Fibroblast of lung (primary cell): Measurements from ENCODE around the gene HINT3. TPM values are rescaled to one million over a fixed set of nuclear protein-coding genes. Genes with fewer than 3 reads are reported as not detected.

Experiments used
- DNase-seq, 2 donors: peaks; one replicate each; pipeline versions ENCODE4 v3.0.0 to v3.0.0-alpha.2; 2010; ENCODE audit warnings: low read depth in 2 of 2
- H2AFZ ChIP-seq: 2 replicates; pipeline ENCODE4 v1.5.1; 2012; ENCODE audit warnings: low read length, control low read depth, inconsistent platforms
- H3K27ac ChIP-seq: 2 replicates; pipeline ENCODE4 v1.5.1; 2011; ENCODE audit warnings: low read length, control low read depth; ENCODE audit not compliant: insufficient read depth
- H3K27me3 ChIP-seq: 2 replicates; pipeline ENCODE4 v1.5.1; 2011; ENCODE audit warnings: mild to moderate bottlenecking, low read length; ENCODE audit not compliant: control insufficient read depth, insufficient read depth
- H3K36me3 ChIP-seq: 2 replicates; pipeline ENCODE4 v1.5.1; 2011; ENCODE audit warnings: low read length; ENCODE audit not compliant: control insufficient read depth, insufficient read depth
- H3K4me1 ChIP-seq: 2 replicates; pipeline ENCODE4 v1.5.1; 2011; ENCODE audit warnings: low read length; ENCODE audit not compliant: control insufficient read depth, insufficient read depth; ENCODE audit errors: extremely low read depth
- H3K4me2 ChIP-seq: 2 replicates; pipeline ENCODE4 v1.5.1; 2011; ENCODE audit warnings: low read length, control low read depth; ENCODE audit not compliant: insufficient read depth; ENCODE audit errors: extremely low read depth
- H3K4me3 ChIP-seq, 4 experiments: fragments of 200-600 bp in 1 of 4; sonication (generic) in 1 of 4; replicated peaks in 1 of 4; 2 replicates each; pipeline ENCODE4 v1.5.1; 2011 to 2016; ENCODE audit warnings: low read length in 4 of 4, low read depth in 3 of 4, mild to moderate bottlenecking in 3 of 4, control low read depth in 2 of 4, inconsistent platforms in 1 of 4, mixed read lengths in 1 of 4; ENCODE audit not compliant: insufficient read depth in 1 of 4; ENCODE audit errors: control extremely low read depth in 1 of 4
- H3K79me2 ChIP-seq: 2 replicates; pipeline ENCODE4 v1.5.1; 2012; ENCODE audit warnings: mild to moderate bottlenecking, low read length, inconsistent platforms; ENCODE audit not compliant: control insufficient read depth, insufficient read depth
- H3K9ac ChIP-seq: 2 replicates; pipeline ENCODE4 v1.5.1; 2011; ENCODE audit warnings: mild to moderate bottlenecking, low read length, control low read depth; ENCODE audit not compliant: insufficient read depth
- H3K9me3 ChIP-seq: 2 replicates; pipeline ENCODE4 v1.5.1; 2012; ENCODE audit warnings: low read depth, low read length; ENCODE audit not compliant: control insufficient read depth, insufficient read depth
- H4K20me1 ChIP-seq: 2 replicates; pipeline ENCODE4 v1.5.1; 2011; ENCODE audit warnings: low read length; ENCODE audit not compliant: control insufficient read depth, insufficient read depth; ENCODE audit errors: extremely low read depth
- EZH2 ChIP-seq: IDR thresholded peaks from 2 replicates; pipeline ENCODE4 v1.5.1; 2012; ENCODE audit warnings: low read length, control low read depth, mild to moderate bottlenecking; ENCODE audit errors: missing control alignments
- polyA plus RNA-seq, 2 donors: library from polyadenylated mRNA; depleted of rRNA in 1 of 2; stranded (reverse) in 1 of 2; unstranded in 1 of 2; fragments of >200 nt; gene quantifications; 2 replicates each; pipeline ENCODE4 v1.2.1, GENCODE V29; 2011 to 2012; ENCODE audit warnings: missing spikeins in 1 of 2
- total RNA-seq: library from RNA; depleted of rRNA; stranded (reverse); fragments of >200 nt; gene quantifications from 2 replicates; pipeline ENCODE4 v1.2.1, GENCODE V29; 2014
- TF ChIP-seq, protein P1 (sequence below), 2 donors: IDR thresholded peaks in 1 of 2; conservative IDR thresholded peaks in 1 of 2; 1 replicate in 1 of 2; 2 replicates in 1 of 2; pipeline ENCODE4 v1.5.1; 2011 to 2012; ENCODE audit warnings: low read length in 2 of 2, control low read depth in 1 of 2, inconsistent platforms in 1 of 2, low read depth in 1 of 2, mild to moderate bottlenecking in 1 of 2

The HINT3 gene
- total and polyA plus RNA-seq, 2 donors (not counting 1 experiment from before 2014, with no cell fraction given), result 2.1 to 36.8 TPM

DNA sequence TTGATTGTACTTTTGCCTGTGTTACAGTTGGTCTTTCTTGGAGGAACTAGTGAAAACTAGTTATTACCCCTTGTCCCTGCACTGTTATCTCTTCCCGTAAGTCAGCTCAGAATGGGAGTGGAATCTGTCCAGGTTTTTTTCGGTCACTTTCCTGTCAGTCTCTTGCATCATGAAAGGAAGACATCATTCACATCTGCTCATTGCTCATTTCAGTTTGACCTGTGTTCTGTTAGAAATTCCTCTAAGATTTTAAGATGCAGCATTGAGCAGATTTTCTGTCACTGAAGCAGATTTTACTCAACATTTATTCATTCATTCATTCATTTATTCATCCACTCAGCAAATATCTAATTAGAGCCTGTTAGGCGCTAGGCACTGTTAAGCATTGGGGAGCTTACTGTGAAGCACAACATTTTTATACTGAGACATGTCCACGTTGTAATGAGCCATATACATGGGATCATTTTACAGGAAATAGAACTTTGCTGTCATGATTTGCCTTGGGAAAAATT, 33.1 kb upstream of the HINT3 start:
- Histone ChIP-seq H3K4me2 (no peak overlapping the region), H3K4me3 (no peak overlapping the region), H3K9ac (no peak overlapping the region), H3K79me2 (no peaks in the 10 kb centered on the region), H3K4me1 (peaks cover 3% of the 10 kb centered on the region), H3K36me3 (no peaks in the 10 kb centered on the region), H2AFZ (no peak overlapping the region), H3K9me3 (no peaks in the 10 kb centered on the region), H3K27me3 (no peaks in the 10 kb centered on the region), H3K27ac (no peak overlapping the region), H4K20me1 (no peaks in the 10 kb centered on the region)
- TF ChIP-seq EZH2, result no peak
- TF ChIP-seq, protein P1, sequence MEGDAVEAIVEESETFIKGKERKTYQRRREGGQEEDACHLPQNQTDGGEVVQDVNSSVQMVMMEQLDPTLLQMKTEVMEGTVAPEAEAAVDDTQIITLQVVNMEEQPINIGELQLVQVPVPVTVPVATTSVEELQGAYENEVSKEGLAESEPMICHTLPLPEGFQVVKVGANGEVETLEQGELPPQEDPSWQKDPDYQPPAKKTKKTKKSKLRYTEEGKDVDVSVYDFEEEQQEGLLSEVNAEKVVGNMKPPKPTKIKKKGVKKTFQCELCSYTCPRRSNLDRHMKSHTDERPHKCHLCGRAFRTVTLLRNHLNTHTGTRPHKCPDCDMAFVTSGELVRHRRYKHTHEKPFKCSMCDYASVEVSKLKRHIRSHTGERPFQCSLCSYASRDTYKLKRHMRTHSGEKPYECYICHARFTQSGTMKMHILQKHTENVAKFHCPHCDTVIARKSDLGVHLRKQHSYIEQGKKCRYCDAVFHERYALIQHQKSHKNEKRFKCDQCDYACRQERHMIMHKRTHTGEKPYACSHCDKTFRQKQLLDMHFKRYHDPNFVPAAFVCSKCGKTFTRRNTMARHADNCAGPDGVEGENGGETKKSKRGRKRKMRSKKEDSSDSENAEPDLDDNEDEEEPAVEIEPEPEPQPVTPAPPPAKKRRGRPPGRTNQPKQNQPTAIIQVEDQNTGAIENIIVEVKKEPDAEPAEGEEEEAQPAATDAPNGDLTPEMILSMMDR (conservative IDR thresholded peaks at IDR 0.05 in 1 of 2, IDR thresholded peaks at IDR 0.05 in 1 of 2; ENCODE audit: low read depth in 1 of 2, low read length in 2 of 2), result no peak
- no peak for DNase-seq

DNA sequence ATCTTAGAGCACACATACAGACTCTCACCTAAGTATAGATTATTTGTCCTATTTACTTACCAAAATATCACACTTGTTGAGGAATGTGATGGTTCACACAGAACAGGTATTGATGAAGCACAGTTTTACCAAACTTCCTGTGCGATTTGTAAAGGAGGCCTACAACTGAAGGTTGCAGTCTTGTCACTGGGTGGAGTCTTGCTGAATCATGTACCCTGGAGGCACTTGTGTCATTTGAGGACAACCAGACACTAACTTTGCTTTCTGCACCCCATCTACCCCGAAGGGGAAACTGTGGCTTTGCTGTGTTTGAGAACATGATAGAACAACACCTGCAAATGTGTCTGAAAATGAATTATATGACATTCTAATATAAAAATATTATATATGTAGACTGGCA, 32.4 kb upstream of the HINT3 start:
- no peak for TF ChIP-seq EZH2
- TF ChIP-seq, protein P1 (conservative IDR thresholded peaks at IDR 0.05 in 1 of 2, IDR thresholded peaks at IDR 0.05 in 1 of 2; ENCODE audit: low read depth in 1 of 2, low read length in 2 of 2), result no peak
- Histone ChIP-seq H3K27ac (no peak overlapping the region), H3K9me3 (no peaks in the 10 kb centered on the region), H3K4me3 (no peak overlapping the region), H3K4me1 (peaks cover 1% of the 10 kb centered on the region), H2AFZ (no peak overlapping the region), H4K20me1 (no peaks in the 10 kb centered on the region), H3K79me2 (no peaks in the 10 kb centered on the region), H3K36me3 (no peaks in the 10 kb centered on the region), H3K9ac (no peak overlapping the region), H3K4me2 (no peak overlapping the region), H3K27me3 (no peaks in the 10 kb centered on the region)
- no peak for DNase-seq

DNA sequence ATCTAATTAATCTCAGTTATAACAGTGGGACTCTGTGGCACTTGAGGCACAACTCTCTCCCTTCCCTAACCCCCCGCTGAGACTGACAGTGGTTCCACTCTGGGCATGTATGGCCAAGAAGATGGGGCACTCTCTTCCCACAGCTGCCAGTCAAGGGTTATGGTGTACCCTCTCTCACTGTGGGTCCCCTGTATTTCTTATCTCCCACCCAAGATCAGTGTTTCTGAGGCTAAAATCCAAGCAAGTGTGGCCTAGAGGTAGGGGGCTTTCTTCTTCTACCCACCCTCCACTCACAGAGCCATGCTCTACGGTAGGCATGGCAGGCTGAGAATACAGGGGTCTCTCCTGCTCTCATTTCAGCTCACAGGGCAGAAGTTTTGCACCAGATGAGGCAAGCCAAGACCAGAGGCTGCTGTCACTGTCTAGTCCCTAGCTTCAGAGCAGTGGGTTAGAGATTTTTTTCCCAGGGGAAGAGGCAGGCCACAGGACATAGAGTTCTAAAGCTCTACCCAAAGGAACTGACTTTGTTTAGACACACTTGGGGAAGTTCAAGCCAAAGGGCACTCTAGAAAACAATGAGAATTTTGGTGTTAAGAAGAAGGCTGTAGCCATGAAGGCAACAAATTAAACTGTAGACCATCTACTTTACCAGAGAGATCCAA, 31.7 kb upstream of the HINT3 start:
- no peak overlapping the region for H3K27ac ChIP-seq
- no peaks in the 10 kb centered on the region for H3K9me3 ChIP-seq
- no peak overlapping the region for H2AFZ ChIP-seq
- no peak overlapping the region for H3K9ac ChIP-seq
- H3K4me2 ChIP-seq, result no peak overlapping the region
- no peaks in the 10 kb centered on the region for H3K79me2 ChIP-seq
- no peaks in the 10 kb centered on the region for H3K27me3 ChIP-seq
- no peak overlapping the region for H3K4me3 ChIP-seq
- no peaks in the 10 kb centered on the region for H3K36me3 ChIP-seq
- H3K4me1 ChIP-seq, result no peaks in the 10 kb centered on the region
- TF ChIP-seq, protein P1 (conservative IDR thresholded peaks at IDR 0.05 in 1 of 2, IDR thresholded peaks at IDR 0.05 in 1 of 2; ENCODE audit: low read depth in 1 of 2, low read length in 2 of 2), result no peak
- TF ChIP-seq EZH2, result no peak
- DNase-seq, result no peak
- no peaks in the 10 kb centered on the region for H4K20me1 ChIP-seq
